GM23338 (cell line): ENCODE measurements around the gene RMI2. TPM values are rescaled to one million over a fixed set of nuclear protein-coding genes. Genes with fewer than 3 reads are reported as not detected.

ENCODE experiments used
- ATAC-seq: fragments of 200-7000 bp; cut with Tn5 transposase; 3 replicates; pipeline ENCODE4 v1.9.1; 2020
- DNase-seq: peaks from one replicate; pipeline ENCODE4 v3.0.0-alpha.2; 2015; ENCODE audit warnings: low spot score
- H2AFZ ChIP-seq: fragments of 200-600 bp; sonication (generic); 2 replicates; pipeline ENCODE4 v1.8.0; 2016; ENCODE audit warnings: antibody characterized with exemption, mild to moderate bottlenecking, moderate library complexity
- H3F3A ChIP-seq: fragments of 200-600 bp; sonication (generic); replicated peaks from 2 replicates; pipeline ENCODE4 v1.8.0; 2017; ENCODE audit warnings: antibody characterized with exemption, mixed run types, low read depth
- H3K27ac ChIP-seq: fragments of 200-600 bp; sonication (generic); 2 replicates; pipeline ENCODE4 v1.6.1; 2016; ENCODE audit warnings: low read depth
- H3K27me3 ChIP-seq: fragments of 200-600 bp; sonication (generic); 2 replicates; pipeline ENCODE4 v1.8.0; 2016; ENCODE audit warnings: mild to moderate bottlenecking, mixed run types, moderate library complexity; ENCODE audit not compliant: insufficient read depth
- H3K36me3 ChIP-seq: fragments of 200-600 bp; sonication (generic); 2 replicates; pipeline ENCODE4 v1.8.0; 2016; ENCODE audit warnings: mild to moderate bottlenecking; ENCODE audit not compliant: insufficient read depth
- H3K4me1 ChIP-seq: fragments of 200-600 bp; sonication (generic); 2 replicates; pipeline ENCODE4 v1.8.0; 2016; ENCODE audit warnings: mild to moderate bottlenecking, moderate library complexity; ENCODE audit not compliant: insufficient read depth
- H3K4me2 ChIP-seq: fragments of 200-600 bp; sonication (generic); 2 replicates; pipeline ENCODE4 v1.7.1; 2017; ENCODE audit warnings: mixed run types
- H3K4me3 ChIP-seq: fragments of 200-600 bp; sonication (generic); 2 replicates; pipeline ENCODE4 v1.6.1; 2016; ENCODE audit warnings: mixed run types
- H3K79me2 ChIP-seq: fragments of 200-600 bp; sonication (generic); replicated peaks from 2 replicates; pipeline ENCODE4 v1.8.0; 2017; ENCODE audit warnings: mild to moderate bottlenecking; ENCODE audit not compliant: insufficient read depth
- H3K9me2 ChIP-seq: fragments of 200-600 bp; sonication (generic); 2 replicates; pipeline ENCODE4 v1.8.0; 2017; ENCODE audit not compliant: insufficient read depth
- H4K20me1 ChIP-seq: fragments of 200-600 bp; sonication (generic); replicated peaks from 2 replicates; pipeline ENCODE4 v1.8.0; 2017; ENCODE audit warnings: mild to moderate bottlenecking; ENCODE audit not compliant: insufficient read depth
- H3K27ac Mint-ChIP-seq: 2 replicates; pipeline ENCODE4 v1.8.0; 2020; ENCODE audit warnings: inconsistent platforms, mild to moderate bottlenecking, moderate library complexity, mixed read lengths
- H3K27me3 Mint-ChIP-seq: 3 replicates; pipeline ENCODE4 v1.8.0; 2022; ENCODE audit warnings: low read depth, mild to moderate bottlenecking, moderate library complexity, mixed read lengths, inconsistent platforms; ENCODE audit not compliant: insufficient read depth, poor library complexity
- H3K36me3 Mint-ChIP-seq: 3 replicates; pipeline ENCODE4 v1.8.0; 2021; ENCODE audit warnings: low read depth, mild to moderate bottlenecking, inconsistent platforms, moderate library complexity, mixed read lengths
- H3K4me1 Mint-ChIP-seq: 3 replicates; pipeline ENCODE4 v1.8.0; 2020; ENCODE audit warnings: mild to moderate bottlenecking, inconsistent platforms, mixed read lengths
- H3K4me3 Mint-ChIP-seq: 3 replicates; pipeline ENCODE4 v1.8.0; 2021; ENCODE audit warnings: moderate library complexity, mild to moderate bottlenecking, inconsistent platforms, mixed read lengths
- H3K9me3 Mint-ChIP-seq: 3 replicates; pipeline ENCODE4 v1.8.0; 2020; ENCODE audit warnings: moderate library complexity, mild to moderate bottlenecking, inconsistent platforms, mixed read lengths
- CREB1 ChIP-seq: fragments of 250-450 bp; sonication (Bioruptor Pico); IDR thresholded peaks from 2 replicates; pipeline ENCODE4 v1.5.0; 2020; ENCODE audit warnings: low read depth, mild to moderate bottlenecking, moderate library complexity
- EZH2 ChIP-seq: fragments of 200-600 bp; sonication (generic); IDR thresholded peaks from one replicate; pipeline ENCODE4 v1.8.0; 2017; ENCODE audit warnings: antibody characterized with exemption, mild to moderate bottlenecking, low read depth; ENCODE audit not compliant: unreplicated experiment
- EZH2phosphoT487 ChIP-seq: fragments of 200-600 bp; sonication (generic); IDR thresholded peaks from one replicate; pipeline ENCODE4 v1.8.1; 2018; ENCODE audit warnings: antibody characterized with exemption; ENCODE audit not compliant: unreplicated experiment
- JUNB ChIP-seq: IDR thresholded peaks from one replicate; pipeline ENCODE4 v1.6.1; 2016; ENCODE audit warnings: antibody characterized with exemption; ENCODE audit not compliant: unreplicated experiment
- NANOG ChIP-seq: IDR thresholded peaks from 2 replicates; pipeline ENCODE4 v1.6.1; 2016; ENCODE audit warnings: antibody characterized with exemption, borderline replicate concordance
- POLR2AphosphoS5 ChIP-seq: IDR thresholded peaks from 2 replicates; pipeline ENCODE4 v1.6.1; 2016; ENCODE audit warnings: antibody characterized with exemption, low read depth
- STAT1 ChIP-seq: IDR thresholded peaks from one replicate; pipeline ENCODE4 v1.6.1; 2016; ENCODE audit warnings: antibody characterized with exemption; ENCODE audit not compliant: unreplicated experiment
- ZNF114 ChIP-seq: fragments of 250-450 bp; sonication (Bioruptor Pico); IDR thresholded peaks from 2 replicates; pipeline ENCODE4 v1.5.0; 2020; ENCODE audit warnings: mild to moderate bottlenecking, moderate library complexity
- ZNF331 ChIP-seq: fragments of 250-450 bp; sonication (Bioruptor Pico); IDR thresholded peaks from 2 replicates; pipeline ENCODE4 v1.5.0; 2020; ENCODE audit warnings: low read depth, mild to moderate bottlenecking, moderate library complexity
- polyA plus RNA-seq: library from polyadenylated mRNA; unstranded; fragments of >200 nt; fragmentation: Nextera tagmentation; extraction: Ambion mirVana; gene quantifications from 2 replicates; pipeline ENCODE4 v1.2.1, GENCODE V29; 2016
- total RNA-seq: library from RNA; depleted of rRNA; stranded (reverse); fragments of >200 nt; shearing (Covaris generic); gene quantifications from 2 replicates; pipeline ENCODE4 v1.2.3, GENCODE V29; 2014
- TF ChIP-seq, protein P1 (sequence below): IDR thresholded peaks from one replicate; pipeline ENCODE4 v1.6.1; 2018; ENCODE audit warnings: antibody characterized with exemption; ENCODE audit not compliant: unreplicated experiment
- TF ChIP-seq, protein P2 (sequence below): IDR thresholded peaks from 2 replicates; pipeline ENCODE4 v1.6.1; 2016; ENCODE audit warnings: antibody characterized with exemption
- TF ChIP-seq, protein P3 (sequence below): fragments of 250-450 bp; sonication (Bioruptor Pico); IDR thresholded peaks from 2 replicates; pipeline ENCODE4 v1.5.0; 2020; ENCODE audit warnings: mild to moderate bottlenecking, moderate library complexity

Gene RMI2
- total and polyA plus RNA-seq, 2 experiments from 2014 or later = 98.2 to 108 TPM

DNA sequence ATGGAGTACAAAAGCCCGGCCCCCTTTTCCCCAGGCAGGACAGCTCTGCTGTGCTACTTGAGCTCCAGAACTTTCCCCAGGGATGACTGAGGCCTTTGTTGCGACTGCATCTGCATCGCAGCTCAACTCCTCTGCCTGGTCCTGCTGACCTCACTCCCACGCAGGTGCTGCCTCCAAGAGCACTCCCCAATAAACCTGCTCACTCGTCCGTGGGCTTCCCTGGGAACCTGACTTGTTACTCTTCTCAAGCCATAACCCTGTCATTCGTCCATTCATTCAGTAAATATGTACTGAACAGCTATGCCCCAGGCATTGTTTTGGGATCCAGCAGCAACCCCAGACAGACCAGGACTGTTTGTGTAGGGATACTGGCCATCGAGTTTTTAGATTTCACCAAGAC lies 11.6 kb upstream of the RMI2 start:
- Histone ChIP-seq H4K20me1 (no peaks in the 10 kb centered on the region), H3K9me2 (no peaks in the 10 kb centered on the region), H3K36me3 (no peaks in the 10 kb centered on the region), H3K27ac (no peak overlapping the region), H3F3A (peaks cover 3% of the 10 kb centered on the region; the same call in 1 of the 2 replicates), H3K79me2 (no peaks in the 10 kb centered on the region), H3K27me3 (no peaks in the 10 kb centered on the region), H3K4me1 (peaks cover 15% of the 10 kb centered on the region), H3K4me2 (no peak overlapping the region), H2AFZ (no peak overlapping the region), H3K4me3 (no peak overlapping the region)
- ATAC-seq = no peak
- peaks cover 23% of the 10 kb centered on the region for H3K9me3 Mint-ChIP-seq
- H3K4me1 Mint-ChIP-seq = peaks cover 21% of the 10 kb centered on the region
- H3K27me3 Mint-ChIP-seq = peaks cover 8% of the 10 kb centered on the region
- H3K4me3 Mint-ChIP-seq = no peak overlapping the region
- no peak overlapping the region for H3K27ac Mint-ChIP-seq
- peaks cover 43% of the 10 kb centered on the region for H3K36me3 Mint-ChIP-seq
- no peak for DNase-seq
- no peak for TF ChIP-seq EZH2phosphoT487
- TF ChIP-seq ZNF114 (CRISPR knock-in tag) = no peak
- no peak for TF ChIP-seq CREB1
- TF ChIP-seq EZH2 = no peak
- TF ChIP-seq, protein P1, sequence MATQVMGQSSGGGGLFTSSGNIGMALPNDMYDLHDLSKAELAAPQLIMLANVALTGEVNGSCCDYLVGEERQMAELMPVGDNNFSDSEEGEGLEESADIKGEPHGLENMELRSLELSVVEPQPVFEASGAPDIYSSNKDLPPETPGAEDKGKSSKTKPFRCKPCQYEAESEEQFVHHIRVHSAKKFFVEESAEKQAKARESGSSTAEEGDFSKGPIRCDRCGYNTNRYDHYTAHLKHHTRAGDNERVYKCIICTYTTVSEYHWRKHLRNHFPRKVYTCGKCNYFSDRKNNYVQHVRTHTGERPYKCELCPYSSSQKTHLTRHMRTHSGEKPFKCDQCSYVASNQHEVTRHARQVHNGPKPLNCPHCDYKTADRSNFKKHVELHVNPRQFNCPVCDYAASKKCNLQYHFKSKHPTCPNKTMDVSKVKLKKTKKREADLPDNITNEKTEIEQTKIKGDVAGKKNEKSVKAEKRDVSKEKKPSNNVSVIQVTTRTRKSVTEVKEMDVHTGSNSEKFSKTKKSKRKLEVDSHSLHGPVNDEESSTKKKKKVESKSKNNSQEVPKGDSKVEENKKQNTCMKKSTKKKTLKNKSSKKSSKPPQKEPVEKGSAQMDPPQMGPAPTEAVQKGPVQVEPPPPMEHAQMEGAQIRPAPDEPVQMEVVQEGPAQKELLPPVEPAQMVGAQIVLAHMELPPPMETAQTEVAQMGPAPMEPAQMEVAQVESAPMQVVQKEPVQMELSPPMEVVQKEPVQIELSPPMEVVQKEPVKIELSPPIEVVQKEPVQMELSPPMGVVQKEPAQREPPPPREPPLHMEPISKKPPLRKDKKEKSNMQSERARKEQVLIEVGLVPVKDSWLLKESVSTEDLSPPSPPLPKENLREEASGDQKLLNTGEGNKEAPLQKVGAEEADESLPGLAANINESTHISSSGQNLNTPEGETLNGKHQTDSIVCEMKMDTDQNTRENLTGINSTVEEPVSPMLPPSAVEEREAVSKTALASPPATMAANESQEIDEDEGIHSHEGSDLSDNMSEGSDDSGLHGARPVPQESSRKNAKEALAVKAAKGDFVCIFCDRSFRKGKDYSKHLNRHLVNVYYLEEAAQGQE = no peak
- no peak for TF ChIP-seq ZNF331 (CRISPR knock-in tag)
- TF ChIP-seq JUNB = no peak
- no peak for TF ChIP-seq NANOG

DNA sequence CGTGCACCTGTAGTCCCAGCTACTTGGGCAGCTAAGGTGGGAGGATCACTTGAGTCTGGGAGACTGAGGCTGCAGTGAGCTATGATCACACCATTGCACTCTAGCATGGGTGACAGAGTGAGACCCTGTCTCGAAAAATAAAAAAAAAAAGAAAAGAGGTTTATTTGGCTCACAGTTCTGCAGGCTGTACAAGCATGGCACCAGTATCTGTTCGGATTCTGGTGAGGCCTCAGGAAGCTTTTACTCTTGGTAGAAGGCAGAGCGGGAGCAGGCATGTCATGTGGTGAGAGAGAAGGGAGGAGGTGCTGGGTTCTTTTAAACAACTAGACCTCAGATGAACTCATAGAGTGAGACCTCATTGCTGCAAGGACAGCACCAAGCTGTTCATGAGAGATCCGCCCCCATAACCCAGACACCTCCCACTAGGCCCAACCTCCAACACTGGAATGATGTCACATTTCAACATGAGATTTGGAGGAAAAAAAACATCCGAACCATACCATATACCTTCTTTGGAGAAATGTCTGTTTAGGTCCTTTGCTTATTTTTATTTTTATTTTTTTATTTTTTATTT lies 10.3 kb upstream of the RMI2 start:
- Histone ChIP-seq H3K4me1 (peaks cover 13% of the 10 kb centered on the region), H3F3A (no peaks in the 10 kb centered on the region), H3K36me3 (no peaks in the 10 kb centered on the region), H3K79me2 (no peaks in the 10 kb centered on the region), H3K4me2 (no peak overlapping the region), H3K9me2 (no peaks in the 10 kb centered on the region), H2AFZ (no peak overlapping the region), H4K20me1 (no peaks in the 10 kb centered on the region), H3K27ac (no peak overlapping the region), H3K27me3 (no peaks in the 10 kb centered on the region), H3K4me3 (no peak overlapping the region)
- peaks cover 8% of the 10 kb centered on the region for H3K27me3 Mint-ChIP-seq
- H3K36me3 Mint-ChIP-seq = peaks cover 43% of the 10 kb centered on the region
- peaks cover 10% of the 10 kb centered on the region for H3K4me1 Mint-ChIP-seq
- DNase-seq (no peak), ATAC-seq (no peak)
- H3K9me3 Mint-ChIP-seq = peaks cover 23% of the 10 kb centered on the region
- H3K27ac Mint-ChIP-seq = no peak overlapping the region
- no peak overlapping the region for H3K4me3 Mint-ChIP-seq
- TF ChIP-seq STAT1 = no peak
- TF ChIP-seq ZNF331 (CRISPR knock-in tag) = no peak
- TF ChIP-seq, protein P2, sequence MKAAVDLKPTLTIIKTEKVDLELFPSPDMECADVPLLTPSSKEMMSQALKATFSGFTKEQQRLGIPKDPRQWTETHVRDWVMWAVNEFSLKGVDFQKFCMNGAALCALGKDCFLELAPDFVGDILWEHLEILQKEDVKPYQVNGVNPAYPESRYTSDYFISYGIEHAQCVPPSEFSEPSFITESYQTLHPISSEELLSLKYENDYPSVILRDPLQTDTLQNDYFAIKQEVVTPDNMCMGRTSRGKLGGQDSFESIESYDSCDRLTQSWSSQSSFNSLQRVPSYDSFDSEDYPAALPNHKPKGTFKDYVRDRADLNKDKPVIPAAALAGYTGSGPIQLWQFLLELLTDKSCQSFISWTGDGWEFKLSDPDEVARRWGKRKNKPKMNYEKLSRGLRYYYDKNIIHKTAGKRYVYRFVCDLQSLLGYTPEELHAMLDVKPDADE = no peak
- no peak for TF ChIP-seq NANOG
- TF ChIP-seq JUNB = no peak
- TF ChIP-seq, protein P3, sequence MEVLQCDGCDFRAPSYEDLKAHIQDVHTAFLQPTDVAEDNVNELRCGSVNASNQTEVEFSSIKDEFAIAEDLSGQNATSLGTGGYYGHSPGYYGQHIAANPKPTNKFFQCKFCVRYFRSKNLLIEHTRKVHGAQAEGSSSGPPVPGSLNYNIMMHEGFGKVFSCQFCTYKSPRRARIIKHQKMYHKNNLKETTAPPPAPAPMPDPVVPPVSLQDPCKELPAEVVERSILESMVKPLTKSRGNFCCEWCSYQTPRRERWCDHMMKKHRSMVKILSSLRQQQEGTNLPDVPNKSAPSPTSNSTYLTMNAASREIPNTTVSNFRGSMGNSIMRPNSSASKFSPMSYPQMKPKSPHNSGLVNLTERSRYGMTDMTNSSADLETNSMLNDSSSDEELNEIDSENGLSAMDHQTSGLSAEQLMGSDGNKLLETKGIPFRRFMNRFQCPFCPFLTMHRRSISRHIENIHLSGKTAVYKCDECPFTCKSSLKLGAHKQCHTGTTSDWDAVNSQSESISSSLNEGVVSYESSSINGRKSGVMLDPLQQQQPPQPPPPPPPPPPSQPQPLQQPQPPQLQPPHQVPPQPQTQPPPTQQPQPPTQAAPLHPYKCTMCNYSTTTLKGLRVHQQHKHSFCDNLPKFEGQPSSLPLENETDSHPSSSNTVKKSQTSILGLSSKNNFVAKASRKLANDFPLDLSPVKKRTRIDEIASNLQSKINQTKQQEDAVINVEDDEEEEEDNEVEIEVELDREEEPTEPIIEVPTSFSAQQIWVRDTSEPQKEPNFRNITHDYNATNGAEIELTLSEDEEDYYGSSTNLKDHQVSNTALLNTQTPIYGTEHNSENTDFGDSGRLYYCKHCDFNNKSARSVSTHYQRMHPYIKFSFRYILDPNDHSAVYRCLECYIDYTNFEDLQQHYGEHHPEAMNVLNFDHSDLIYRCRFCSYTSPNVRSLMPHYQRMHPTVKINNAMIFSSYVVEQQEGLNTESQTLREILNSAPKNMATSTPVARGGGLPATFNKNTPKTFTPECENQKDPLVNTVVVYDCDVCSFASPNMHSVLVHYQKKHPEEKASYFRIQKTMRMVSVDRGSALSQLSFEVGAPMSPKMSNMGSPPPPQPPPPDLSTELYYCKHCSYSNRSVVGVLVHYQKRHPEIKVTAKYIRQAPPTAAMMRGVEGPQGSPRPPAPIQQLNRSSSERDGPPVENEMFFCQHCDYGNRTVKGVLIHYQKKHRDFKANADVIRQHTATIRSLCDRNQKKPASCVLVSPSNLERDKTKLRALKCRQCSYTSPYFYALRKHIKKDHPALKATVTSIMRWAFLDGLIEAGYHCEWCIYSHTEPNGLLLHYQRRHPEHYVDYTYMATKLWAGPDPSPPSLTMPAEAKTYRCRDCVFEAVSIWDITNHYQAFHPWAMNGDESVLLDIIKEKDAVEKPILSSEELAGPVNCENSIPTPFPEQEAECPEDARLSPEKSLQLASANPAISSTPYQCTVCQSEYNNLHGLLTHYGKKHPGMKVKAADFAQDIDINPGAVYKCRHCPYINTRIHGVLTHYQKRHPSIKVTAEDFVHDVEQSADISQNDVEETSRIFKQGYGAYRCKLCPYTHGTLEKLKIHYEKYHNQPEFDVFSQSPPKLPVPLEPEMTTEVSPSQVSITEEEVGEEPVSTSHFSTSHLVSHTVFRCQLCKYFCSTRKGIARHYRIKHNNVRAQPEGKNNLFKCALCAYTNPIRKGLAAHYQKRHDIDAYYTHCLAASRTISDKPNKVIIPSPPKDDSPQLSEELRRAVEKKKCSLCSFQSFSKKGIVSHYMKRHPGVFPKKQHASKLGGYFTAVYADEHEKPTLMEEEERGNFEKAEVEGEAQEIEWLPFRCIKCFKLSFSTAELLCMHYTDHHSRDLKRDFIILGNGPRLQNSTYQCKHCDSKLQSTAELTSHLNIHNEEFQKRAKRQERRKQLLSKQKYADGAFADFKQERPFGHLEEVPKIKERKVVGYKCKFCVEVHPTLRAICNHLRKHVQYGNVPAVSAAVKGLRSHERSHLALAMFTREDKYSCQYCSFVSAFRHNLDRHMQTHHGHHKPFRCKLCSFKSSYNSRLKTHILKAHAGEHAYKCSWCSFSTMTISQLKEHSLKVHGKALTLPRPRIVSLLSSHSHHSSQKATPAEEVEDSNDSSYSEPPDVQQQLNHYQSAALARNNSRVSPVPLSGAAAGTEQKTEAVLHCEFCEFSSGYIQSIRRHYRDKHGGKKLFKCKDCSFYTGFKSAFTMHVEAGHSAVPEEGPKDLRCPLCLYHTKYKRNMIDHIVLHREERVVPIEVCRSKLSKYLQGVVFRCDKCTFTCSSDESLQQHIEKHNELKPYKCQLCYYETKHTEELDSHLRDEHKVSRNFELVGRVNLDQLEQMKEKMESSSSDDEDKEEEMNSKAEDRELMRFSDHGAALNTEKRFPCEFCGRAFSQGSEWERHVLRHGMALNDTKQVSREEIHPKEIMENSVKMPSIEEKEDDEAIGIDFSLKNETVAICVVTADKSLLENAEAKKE (CRISPR knock-in tag) = no peak
- no peak for TF ChIP-seq POLR2AphosphoS5
- TF ChIP-seq EZH2phosphoT487 = no peak
